HEK293T (cell line): ENCODE data around the gene MRGPRF.

Source experiments
- ARNT ChIP-seq: fragments of 450-650 bp; IDR thresholded peaks from 2 replicates; pipeline ENCODE4 v1.6.1; 2017; ENCODE audit warnings: mild to moderate bottlenecking
- ELF4 ChIP-seq: fragments of 450-650 bp; IDR thresholded peaks from 2 replicates; pipeline ENCODE4 v1.6.1; 2017; ENCODE audit warnings: antibody characterized with exemption
- FOXK2 ChIP-seq: fragments of 450-650 bp; IDR thresholded peaks from 2 replicates; pipeline ENCODE4 v1.6.1; 2016; ENCODE audit warnings: mild to moderate bottlenecking
- FOXM1 ChIP-seq: fragments of 450-650 bp; IDR thresholded peaks from 2 replicates; pipeline ENCODE4 v1.6.1; 2017; ENCODE audit warnings: mild to moderate bottlenecking, borderline replicate concordance
- HDGF ChIP-seq: fragments of 450-650 bp; IDR thresholded peaks from 2 replicates; pipeline ENCODE4 v1.6.1; 2017; ENCODE audit warnings: antibody characterized with exemption, borderline replicate concordance
- NFRKB ChIP-seq: fragments of 450-650 bp; IDR thresholded peaks from 2 replicates; pipeline ENCODE4 v1.6.1; 2016; ENCODE audit warnings: mild to moderate bottlenecking, moderate library complexity
- TARDBP ChIP-seq: fragments of 450-650 bp; IDR thresholded peaks from 2 replicates; pipeline ENCODE4 v1.6.1; 2016
- ZNF384 ChIP-seq: fragments of 450-650 bp; IDR thresholded peaks from 2 replicates; pipeline ENCODE4 v1.6.1; 2016

GRCh38 chr11:68998390-68998911 is 14.6 kb downstream of the MRGPRF start:
- TF ChIP-seq NFRKB (no peak), FOXM1 (no peak), ARNT (no peak), FOXK2 (no peak), TARDBP (no peak), ELF4 (no peak), ZNF384 (no peak), HDGF (no peak)
